ENCODE data around the gene PFKFB3.

DNA sequence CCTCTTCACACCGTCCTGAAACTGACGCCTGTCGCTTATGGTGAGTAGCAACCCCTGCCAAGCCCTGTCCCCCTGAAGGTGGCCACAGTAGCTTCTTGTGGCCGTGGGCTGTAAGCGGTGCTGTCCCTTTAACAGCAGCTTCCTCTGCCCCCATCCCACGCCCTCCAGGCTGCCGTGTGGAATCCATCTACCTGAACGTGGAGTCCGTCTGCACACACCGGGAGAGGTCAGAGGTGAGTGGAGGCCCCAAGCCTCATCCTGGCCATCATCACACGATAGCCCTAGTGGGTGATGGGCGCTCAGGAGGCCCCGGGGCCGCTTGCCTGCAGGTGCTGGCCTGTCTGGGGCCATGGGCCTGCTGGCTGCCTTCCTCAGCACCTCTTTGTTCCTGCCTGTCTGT lies 21.2 kb downstream of the PFKFB3 start:
- TF ChIP-seq EZH2 (IDR thresholded peaks at IDR 0.05; ENCODE audit: insufficient read depth, poor library complexity, severe bottlenecking) (no peak), EZH2phosphoT487 (IDR thresholded peaks at IDR 0.05; ENCODE audit: insufficient read depth, low read depth) (no peak)
